Measurements from ENCODE around the gene NCOA6. TPM values are rescaled to one million over a fixed set of nuclear protein-coding genes. Genes with fewer than 3 reads are reported as not detected.
"Not testable (repeated sequence)": the region's sequence is repeated elsewhere in the genome, so short reads cannot be mapped to it uniquely, and the experiment has no call there.

NCOA6 gene
- polyA plus RNA-seq, 4 donors, result 46.6 to 57.2 (median 50.4) TPM

- no peak for DNase-seq (ENCODE audit: low read depth in 4 of 4, low spot score in 3 of 4)
Measured at GRCh38 chr20:34831936-34832335, 6.5 kb upstream of the NCOA6 start.

GRCh38 chr20:34829191-34829590 is 3.7 kb upstream of the NCOA6 start:
- no peak for DNase-seq (ENCODE audit: low read depth in 4 of 4, low spot score in 3 of 4)

GRCh38 chr20:34824806-34825529 is 483 bp downstream of the NCOA6 start:
- peak in 3 of 4 donors; percentile 5 to 26 (median 11) for DNase-seq (ENCODE audit: low read depth in 4 of 4, low spot score in 3 of 4)

GRCh38 chr20:34824452-34824805 is 1.0 kb downstream of the NCOA6 start:
- peak; percentile 32 to 49 (median 46) for DNase-seq (ENCODE audit: low read depth in 4 of 4, low spot score in 3 of 4)

- DNase-seq (ENCODE audit: low read depth in 4 of 4, low spot score in 3 of 4), result no peak
Measured at GRCh38 chr20:34824026-34824425, 1.4 kb downstream of the NCOA6 start.

- DNase-seq (ENCODE audit: low read depth in 4 of 4, low spot score in 3 of 4), result no peak
Measured at GRCh38 chr20:34820805-34821578, 4.5 kb downstream of the NCOA6 start.

- DNase-seq (ENCODE audit: low read depth in 4 of 4, low spot score in 3 of 4), result no peak
Measured at GRCh38 chr20:34817801-34818200, 7.7 kb downstream of the NCOA6 start.

GRCh38 chr20:34817072-34817471 is 8.4 kb downstream of the NCOA6 start:
- no peak for DNase-seq (ENCODE audit: low read depth in 4 of 4, low spot score in 3 of 4)

GRCh38 chr20:34815636-34816035 is 9.8 kb downstream of the NCOA6 start:
- no peak for DNase-seq (ENCODE audit: low read depth in 4 of 4, low spot score in 3 of 4)

- DNase-seq (ENCODE audit: low read depth in 4 of 4, low spot score in 3 of 4), result no peak
Measured at GRCh38 chr20:34808583-34808982, 16.9 kb downstream of the NCOA6 start.

- not testable (repeated sequence) for DNase-seq (ENCODE audit: low read depth in 4 of 4, low spot score in 3 of 4)
Measured at GRCh38 chr20:34807944-34808465, 17.4 kb downstream of the NCOA6 start.

- no peak for DNase-seq (ENCODE audit: low read depth in 4 of 4, low spot score in 3 of 4)
Measured at GRCh38 chr20:34806255-34806654, 19.2 kb downstream of the NCOA6 start.

GRCh38 chr20:34798871-34799270 is 26.6 kb downstream of the NCOA6 start:
- DNase-seq (ENCODE audit: low read depth in 4 of 4, low spot score in 3 of 4), result no peak

- no peak for DNase-seq (ENCODE audit: low read depth in 4 of 4, low spot score in 3 of 4)
Measured at GRCh38 chr20:34798328-34798727, 27.1 kb downstream of the NCOA6 start.

- no peak for DNase-seq (ENCODE audit: low read depth in 4 of 4, low spot score in 3 of 4)
Measured at GRCh38 chr20:34797012-34797995, 28.1 kb downstream of the NCOA6 start.

- DNase-seq (ENCODE audit: low read depth in 4 of 4, low spot score in 3 of 4), result no peak
Measured at GRCh38 chr20:34794006-34794585, 31.4 kb downstream of the NCOA6 start.

- DNase-seq (ENCODE audit: low read depth in 4 of 4, low spot score in 3 of 4), result no peak
Measured at GRCh38 chr20:34792687-34793363, 32.6 kb downstream of the NCOA6 start.

- DNase-seq (ENCODE audit: low read depth in 4 of 4, low spot score in 3 of 4), result no peak
Measured at GRCh38 chr20:34791289-34792020, 34.0 kb downstream of the NCOA6 start.

GRCh38 chr20:34781220-34781619 is 44.2 kb downstream of the NCOA6 start:
- DNase-seq (ENCODE audit: low read depth in 4 of 4, low spot score in 3 of 4), result no peak
